Activated CD8-positive, alpha-beta memory T cell treated with anti-CD3 and anti-CD28 coated beads, Interleukin-2, amount 50 U/mL, for 24 hours (primary cell): ENCODE measurements around the gene NDUFB3.
"Not testable (repeated sequence)": the region's sequence is repeated elsewhere in the genome, so short reads cannot be mapped to it uniquely, and the experiment has no call there.

Source experiments
- DNase-seq: peaks from one replicate; pipeline ENCODE4 v3.0.0-alpha.2; 2020; ENCODE audit errors: extremely low read depth

NDUFB3 gene

DNA sequence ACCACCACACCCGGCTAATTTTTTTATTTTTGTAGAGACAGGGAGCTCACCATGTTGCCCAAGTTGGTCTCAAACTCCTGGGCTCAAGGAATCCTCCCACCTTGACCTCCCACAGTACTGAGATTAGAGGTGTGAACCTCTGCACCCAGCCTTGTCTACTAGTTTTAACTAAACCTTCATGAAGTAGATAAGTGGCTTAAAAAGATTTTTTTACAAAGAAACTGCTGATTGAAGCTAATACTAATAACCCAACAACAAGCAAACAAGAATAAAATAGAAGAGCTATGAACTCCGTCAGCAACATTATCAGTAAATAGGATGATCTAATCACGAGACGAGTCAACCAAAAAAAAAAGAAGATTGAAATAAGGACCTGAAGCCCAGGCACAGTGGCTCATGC, 18.8 kb downstream of the NDUFB3 start:
- DNase-seq, result no peak

DNA sequence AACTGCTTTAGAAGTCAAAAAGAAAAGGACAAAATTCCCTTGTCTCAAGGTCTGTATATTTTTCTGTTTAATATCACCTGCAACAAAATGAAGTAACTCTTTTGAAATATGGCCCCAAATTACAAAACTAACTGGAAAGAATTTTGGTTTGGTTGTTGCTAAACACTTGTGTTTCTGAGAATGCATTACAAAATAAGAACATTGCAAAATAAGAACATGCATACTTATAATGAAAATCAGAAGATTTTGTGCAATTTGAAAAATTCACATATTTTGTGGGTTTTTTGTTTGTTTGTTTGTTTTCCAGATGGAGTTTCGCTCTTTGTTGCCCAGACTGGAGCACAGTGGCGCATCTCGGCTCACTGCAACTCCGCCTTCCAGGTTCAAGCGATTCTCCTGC, 21.8 kb downstream of the NDUFB3 start:
- no peak for DNase-seq

DNA sequence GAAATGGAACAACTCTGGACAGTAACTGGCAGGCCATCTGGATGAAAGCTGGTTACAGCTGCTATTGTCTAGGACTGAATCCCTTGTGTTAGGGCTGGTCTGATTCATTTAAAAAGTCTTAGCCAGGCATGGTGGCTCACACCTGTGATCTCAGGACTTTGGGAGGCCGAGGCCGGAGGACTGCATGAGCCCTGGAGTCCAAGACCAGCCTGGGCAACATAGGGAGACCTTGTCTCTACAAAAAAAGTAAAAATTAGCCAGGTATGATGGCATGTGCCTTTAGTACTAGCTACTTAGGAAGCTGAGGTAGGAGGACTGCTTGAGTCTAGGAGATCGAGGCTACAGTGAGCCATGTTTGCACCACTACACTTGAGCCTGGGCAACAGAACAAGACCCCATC, 28.7 kb downstream of the NDUFB3 start:
- no peak for DNase-seq

DNA sequence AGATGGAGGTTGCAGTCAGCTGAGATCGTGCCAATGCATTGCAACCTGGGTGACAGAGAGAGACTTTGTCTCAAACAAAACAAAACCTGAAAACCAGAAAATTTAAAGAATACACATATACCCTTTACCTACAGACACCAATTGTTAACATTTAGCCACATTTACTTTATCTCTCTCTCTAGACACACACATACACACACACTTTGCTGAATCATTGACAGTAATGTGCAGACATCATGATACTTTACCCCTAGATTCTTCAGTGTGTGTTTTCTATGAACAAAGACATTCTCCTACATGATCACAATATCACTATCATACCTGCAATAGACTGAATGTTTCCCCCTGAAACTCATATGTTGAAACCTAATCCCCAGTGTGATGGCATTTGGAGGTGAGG, 34.0 kb downstream of the NDUFB3 start:
- DNase-seq, result no peak

DNA sequence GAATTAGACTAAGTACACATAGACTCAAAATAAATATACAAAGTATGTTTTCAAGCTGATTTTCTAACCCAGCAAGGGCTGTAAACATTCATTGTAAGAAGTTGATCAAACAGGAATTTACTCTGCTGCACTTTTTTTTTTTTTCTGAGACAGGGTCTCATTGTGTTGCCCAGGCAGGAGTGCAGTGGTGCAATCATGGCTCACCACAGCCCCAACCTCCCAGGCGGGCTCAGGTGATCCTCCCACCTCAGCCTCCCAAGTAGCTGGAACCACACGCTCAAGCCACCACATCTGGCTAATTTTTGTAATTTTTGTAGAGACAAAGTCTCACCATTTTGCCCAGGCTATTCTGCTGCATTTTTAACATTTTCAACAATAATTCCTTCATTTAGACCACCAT, 35.8 kb downstream of the NDUFB3 start:
- no peak for DNase-seq

DNA sequence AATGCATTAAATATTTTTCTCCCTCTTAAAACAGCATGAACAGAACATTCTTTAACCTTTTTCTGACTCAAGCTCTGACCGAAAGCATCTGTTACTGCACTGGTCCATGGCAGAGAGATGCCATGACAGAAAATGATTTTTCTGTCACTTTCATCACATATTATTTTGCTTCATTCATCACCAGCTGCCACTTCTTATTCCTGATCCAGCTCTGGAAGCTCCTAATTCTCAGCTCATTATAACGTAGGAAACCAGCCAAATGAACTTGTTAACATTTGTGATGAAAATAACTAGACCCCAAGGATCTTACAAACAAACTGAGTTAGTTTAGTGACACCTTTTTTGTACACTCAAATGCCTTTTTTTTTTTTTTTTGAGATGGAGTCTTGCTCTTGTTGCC, 36.5 kb downstream of the NDUFB3 start:
- DNase-seq, result no peak

DNA sequence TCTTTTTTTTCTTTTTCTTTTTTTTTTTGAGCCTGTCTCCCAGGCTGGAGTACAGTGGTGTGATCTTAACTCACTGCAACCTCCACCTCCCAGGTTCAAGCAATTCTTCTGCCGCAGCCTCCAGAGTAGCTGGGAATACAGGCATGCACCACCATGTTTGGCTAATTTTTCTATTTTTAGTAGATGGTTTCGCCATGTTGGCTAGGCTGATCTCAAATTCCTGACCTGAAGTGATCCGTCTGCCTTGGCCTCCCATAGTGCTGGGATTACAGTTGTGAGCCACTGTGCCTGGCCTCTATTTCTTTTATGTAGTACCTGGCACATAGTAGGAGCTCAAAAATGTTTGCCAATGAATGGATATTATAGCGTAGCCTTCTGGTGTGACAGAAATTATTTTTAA, 37.4 kb downstream of the NDUFB3 start:
- DNase-seq, result no peak

DNA sequence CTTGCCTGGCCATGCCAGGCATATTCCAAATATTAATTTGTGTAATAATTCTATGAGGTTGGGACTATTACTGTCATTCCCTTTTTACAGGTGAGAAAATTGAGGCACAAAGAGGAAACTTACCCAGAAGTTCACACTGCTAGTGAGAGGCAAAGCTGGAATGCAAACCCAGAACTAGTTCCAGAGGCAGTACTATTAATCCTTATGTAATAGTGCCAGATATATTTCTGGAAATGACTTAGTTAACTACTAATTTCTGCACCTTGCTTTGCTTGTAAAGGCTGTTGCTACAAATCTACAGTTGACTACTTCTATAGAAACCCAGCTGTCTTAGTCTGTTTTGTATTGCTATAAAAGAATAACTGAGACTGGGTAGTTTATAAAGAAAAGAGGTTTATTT, 38.8 kb downstream of the NDUFB3 start:
- DNase-seq, result no peak

DNA sequence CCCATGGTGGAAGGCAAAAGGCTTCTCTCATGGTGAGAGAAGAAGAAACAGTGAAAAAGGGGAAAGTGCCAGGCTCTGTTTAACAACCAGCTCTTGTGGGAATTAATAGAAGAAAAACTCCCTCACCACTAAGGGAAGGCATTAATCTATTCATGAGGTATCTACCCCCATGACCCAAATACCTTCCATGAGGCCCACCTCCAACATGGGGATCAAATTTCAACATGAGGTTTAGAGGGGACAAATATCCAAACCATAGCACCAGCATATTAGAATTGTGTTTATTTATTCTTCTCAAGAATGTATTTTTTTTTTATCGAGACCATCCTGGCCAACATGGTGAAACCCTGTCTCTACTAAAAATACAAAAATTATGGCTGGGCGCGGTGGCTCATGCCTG, 39.3 kb downstream of the NDUFB3 start:
- DNase-seq, result no peak

DNA sequence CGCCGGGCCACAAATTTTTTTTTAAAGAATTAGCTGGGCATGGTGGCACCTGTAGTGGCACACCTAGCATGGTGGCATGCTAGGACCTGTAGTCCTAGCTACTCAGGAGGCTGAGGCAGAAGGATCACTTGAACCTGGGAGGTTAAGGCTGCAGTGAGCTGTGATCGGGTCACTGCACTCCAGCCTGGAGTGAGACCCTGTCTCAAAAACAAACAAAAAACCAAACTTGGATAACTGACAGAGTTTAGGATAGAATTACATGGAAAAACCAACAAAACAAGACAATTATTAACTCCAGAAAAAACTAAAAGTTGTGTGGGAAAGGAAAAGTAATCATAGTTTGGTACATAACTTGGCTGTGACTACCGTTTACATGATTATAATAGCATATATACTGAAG, 42.5 kb downstream of the NDUFB3 start:
- no peak for DNase-seq

DNA sequence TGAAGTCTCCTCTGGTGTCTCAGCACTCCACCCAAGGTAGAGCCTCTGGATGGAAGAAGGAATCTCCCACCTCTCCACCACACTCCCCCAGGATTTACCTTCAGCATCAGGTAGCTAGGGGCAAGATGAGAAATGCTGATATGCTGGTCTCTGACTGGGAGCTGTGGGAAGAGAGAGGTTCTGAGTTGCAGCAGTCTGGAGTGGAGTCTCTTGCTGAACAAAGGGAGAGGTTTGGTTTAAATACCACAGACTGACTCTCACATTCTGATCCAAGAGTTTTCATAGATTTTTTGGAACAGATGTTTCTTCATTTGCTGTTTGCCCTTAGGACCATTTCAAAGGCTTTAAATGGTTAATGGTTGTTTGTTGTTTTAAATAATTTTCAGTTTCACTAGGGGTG, 43.0 kb downstream of the NDUFB3 start:
- DNase-seq, result no peak

DNA sequence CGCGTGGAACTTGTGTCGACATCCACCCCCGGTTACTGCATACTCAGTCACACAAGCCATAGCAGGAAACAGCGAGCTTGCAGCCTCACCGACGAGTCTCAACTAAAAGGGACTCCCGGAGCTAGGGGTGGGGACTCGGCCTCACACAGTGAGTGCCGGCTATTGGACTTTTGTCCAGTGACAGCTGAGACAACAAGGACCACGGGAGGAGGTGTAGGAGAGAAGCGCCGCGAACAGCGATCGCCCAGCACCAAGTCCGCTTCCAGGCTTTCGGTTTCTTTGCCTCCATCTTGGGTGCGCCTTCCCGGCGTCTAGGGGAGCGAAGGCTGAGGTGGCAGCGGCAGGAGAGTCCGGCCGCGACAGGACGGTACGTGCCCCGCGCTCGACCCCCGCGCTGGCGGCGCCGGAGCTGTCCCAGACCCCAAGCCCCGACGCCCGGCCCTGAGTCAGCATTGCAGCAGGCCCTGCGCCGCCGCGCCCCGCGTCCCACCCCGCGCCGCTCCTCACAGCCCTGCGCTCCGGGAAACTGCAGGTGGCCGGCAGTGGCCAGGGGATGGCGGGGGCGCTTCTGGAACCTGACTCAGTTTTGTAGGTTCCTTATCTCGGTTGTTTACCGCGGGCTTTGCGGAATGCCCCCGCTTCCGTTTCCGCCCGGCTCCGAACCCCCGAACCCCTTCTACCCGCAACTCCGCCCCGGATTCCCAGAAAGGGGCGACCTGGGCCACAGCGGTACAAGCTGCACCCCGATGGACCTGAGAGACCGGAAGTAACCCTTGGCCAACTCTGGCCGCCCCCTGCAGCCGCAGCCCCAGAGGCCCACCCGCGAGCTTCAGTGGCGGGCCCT, 44.5 kb downstream of the NDUFB3 start, which contains the start of gene CFLAR:
Gene CFLAR, plus strand, starts transcription at position 50 of the 844 bp plus-strand sequence. CDS start 13,702 bp downstream, outside the sequence.
- DNase-seq, result peak; percentile 64

DNA sequence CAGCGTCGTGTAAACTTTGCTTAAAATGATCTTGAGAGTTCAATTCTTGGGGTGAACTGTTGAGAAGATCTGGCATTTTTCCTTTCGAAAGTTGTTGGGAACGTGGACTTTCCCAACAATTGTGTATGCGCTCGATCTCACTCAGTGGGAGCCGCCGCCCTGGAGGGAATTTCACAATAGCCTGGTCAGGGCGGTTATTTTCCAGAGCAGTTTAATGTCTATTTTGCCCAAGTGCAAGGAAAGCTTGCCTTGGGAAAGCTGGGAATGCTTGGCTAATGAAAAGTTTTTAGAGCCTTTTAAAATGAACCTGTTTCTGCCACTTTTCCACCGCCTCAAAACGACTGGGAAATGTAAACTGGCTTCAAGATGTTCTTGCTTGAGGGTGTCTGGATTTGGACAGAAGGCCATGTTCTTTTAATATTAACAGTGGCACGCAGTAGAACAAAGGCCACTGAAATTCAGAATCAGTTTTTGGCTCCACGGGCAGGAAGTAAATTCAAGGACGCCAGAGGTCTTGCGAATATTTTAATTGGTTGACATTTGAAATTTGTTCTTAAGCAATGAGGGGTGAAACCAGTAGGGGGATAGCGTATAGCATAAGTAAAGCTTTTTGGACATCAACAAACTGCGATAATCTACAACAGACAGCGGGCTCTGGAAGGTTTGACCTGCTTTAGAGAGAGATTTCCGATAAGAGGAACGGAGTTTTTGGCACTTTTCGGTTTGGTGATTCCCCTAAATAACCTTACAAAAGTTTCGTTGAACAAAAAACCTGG, 45.3 kb downstream of the NDUFB3 start:
- DNase-seq, result no peak

DNA sequence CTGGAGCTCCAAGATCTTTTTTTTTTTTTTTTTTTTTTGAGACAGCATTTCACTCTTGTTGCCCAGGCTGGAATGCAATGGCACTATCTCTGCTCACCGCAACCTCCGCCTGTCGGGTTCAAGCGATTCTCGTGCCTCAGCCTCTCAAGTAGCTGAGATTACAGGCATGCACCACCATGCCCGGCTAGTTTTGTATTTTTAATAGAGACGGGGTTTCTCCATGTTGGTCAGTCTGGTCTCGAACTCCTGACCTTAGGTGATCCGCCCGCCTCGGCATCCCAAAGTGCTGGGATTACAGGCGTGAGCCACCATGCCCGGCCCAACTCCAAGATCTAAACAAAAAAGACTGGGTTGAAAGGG, 45.9 kb downstream of the NDUFB3 start:
- DNase-seq, result not testable (repeated sequence)

DNA sequence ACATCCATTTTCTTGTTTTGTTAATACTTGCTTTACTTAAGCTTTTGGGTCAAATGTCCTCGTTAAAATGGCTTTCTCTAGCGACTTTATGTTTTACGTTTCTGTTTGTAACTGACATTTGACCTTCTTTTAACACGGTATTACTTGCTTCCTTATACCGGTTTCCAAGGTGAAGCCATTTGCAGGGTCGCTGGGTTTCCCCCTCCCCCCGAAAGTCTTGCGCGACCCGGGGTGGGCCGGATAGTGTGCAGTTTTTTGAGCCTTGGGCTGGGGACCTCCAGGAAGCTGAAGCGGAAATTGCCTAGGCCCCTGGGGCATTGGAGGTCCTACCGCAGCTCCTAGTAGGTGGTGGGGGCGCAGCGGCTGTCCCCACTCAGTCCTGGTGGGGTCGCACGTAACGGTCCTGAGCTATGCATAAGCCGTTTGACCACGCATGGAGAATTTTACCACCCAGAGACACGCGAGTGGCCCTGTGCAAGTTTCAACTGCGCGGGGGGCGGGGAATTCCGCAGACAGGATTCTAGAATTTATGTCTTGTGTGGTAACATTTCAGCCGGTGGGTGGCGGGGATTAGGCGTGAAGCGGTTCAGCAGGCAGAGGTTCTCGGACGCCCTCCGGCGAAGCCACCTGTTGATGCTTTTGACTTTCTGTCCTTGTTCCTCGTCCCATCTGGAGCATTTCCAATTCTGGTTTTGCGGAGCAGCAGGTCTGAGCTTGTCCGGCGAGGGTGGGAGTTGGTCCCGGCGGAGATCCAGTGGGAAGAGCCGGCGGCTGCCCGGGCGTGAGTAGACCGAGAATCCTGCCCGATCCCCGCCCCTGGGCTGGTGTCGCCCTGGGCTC, 46.5 kb downstream of the NDUFB3 start:
- peak; percentile 74 for DNase-seq

DNA sequence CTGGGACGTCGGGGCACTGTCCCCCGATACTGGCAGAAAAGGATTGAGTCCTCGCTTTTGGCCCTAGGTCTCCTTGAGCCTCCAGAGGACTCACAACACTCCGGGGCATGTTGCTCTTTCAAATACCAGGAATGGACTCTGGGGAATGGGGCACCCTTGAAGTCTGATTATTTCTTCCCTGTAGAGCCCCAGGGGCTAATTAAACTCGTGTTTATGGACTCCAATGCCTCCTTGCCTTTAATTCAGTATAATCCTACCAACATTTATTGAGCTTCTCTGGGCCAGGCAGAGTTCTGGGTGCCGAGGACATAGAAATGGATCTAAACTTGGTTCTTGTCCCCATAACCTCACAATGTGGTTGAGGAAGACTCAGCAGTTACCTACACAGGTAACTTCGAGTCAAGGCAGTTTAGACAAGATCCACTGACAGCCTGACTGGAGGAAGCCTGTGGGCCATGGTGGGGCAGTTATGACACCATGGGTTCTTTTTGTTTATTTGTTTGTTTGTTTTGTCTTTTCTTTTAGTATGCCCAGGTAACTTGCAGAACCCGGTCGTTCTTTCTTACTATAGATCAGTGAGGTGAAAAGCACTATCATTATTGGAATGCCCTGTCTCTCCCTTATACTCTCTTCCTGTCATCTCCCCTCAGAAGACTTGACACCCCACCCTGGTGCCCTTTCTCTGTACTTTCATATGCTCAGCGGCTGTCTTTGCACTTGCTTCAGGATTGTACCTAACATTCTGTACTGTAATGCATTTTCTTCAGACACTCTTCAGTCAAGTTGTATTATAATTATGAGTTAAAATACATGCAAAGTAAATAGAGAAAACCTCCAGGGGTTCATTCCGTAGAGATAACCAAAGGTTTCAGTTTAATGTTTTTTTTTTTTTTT, 47.4 kb downstream of the NDUFB3 start:
- no peak for DNase-seq

DNA sequence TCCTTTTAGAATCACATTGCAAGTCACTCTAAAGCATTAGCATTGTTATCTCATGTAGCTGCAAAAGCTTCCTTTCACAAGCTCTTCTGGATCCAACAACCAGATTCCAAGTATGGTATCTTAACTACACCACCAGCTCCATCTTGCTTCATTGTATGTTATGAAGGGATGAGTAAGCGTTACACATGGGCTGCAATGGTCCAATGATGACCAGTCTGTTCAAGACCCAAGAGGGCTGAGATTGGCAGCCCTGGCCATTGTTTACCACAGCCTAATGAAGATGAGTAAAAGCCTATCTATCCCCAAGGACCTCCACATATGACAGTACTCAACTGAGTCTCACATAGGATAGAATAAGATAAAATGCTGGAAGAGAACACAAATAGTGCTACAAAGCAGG, 50.5 kb downstream of the NDUFB3 start:
- DNase-seq, result no peak

DNA sequence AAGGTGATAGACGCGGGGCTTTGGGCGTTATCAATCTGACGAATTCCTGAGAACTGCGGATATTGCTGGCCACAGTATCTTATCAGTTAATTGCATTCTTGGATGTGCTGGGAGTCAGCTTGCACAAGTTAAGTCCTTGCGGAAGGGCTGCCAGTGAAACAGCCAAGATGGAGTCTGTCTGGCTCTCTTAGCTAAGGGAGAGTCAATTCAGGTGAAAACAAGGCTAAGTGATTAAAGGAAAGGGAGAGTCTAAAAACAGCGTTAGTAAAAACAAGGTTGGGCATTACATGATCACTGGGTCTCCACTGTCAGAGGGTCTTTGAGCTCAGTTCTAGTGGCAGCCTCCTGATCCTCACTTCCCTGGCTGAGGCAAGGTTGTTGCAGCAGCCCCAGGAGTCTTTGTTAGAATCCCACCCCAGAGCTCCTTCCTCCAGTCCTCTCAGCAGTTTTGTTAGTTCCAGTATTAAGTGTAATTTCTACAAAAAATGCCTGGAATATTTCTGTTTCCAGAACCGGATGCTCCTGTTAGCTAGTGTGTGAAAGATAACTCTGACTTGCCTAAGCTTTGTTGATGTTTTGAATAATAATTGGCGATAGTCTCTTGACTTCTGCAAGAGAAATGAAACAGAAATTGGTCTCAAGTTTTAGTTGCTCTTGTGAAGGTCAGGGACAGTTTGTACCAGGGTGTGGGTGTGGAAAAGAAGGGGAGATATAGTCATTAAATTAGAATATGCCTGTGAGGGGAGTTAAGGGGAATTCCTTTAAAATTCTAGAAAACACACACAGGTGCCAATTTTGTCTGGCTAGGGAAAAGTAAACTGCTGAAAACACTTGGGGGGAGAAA, 54.7 kb downstream of the NDUFB3 start:
- no peak for DNase-seq

DNA sequence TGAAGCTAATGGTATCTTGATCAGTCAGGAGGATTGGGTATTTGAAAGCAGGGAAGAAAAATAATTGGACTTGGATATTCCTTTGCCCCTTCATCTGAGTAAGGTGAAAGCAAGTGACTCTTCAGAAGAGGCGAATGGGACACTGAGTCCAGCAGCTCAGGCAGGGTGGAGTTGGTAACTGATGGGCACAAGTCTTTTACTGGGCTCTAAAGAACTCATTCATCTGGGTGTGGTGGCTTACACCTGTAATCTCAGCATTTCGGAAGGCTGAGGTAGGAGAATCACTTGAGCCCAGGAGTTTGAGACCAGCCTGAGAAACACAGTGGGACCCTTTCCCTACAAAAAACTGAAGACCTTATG, 55.3 kb downstream of the NDUFB3 start:
- DNase-seq, result no peak

DNA sequence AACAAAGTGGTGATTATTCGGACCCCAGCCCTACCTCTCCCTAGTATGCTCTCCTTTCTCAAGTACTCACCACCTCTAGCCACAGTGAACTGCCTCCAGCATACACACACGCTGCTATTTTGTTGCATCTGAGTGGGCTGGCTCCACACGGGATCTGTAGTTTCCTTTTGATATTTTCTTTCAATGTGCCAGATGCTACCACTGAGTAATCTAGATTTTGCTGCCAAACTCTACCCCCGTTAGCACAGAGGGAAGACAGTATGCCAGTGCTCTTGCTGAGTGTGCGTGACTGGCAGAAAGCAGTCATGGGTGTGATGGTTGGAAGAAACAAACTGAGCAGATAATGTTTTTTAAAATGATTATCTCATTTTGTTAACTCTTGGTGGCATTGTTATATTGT, 55.8 kb downstream of the NDUFB3 start:
- no peak for DNase-seq
